IMR-90 (cell line): ENCODE results near the gene SGMS1. TPM values are rescaled to one million over a fixed set of nuclear protein-coding genes. Genes with fewer than 3 reads are reported as not detected.
"Not testable (repeated sequence)": the region's sequence is repeated elsewhere in the genome, so short reads cannot be mapped to it uniquely, and the experiment has no call there.

Experiments used
- ATAC-seq: fragments of 200-7000 bp; cut with Tn5 transposase; 2 replicates; pipeline ENCODE4 v1.9.1; 2020; ENCODE audit warnings: low read depth, mild to moderate bottlenecking, moderate library complexity
- BruUV-seq: library from RNA; stranded (reverse); fragments of 400-500 nt; replicated peaks from 2 replicates; lab custom pipeline; 2021; lab: Mats Ljungman, UMichigan
- CTCF ChIA-PET: fragments of 300-600 bp; formaldehyde crosslinking; extraction: SDS; loops from one replicate; lab custom pipeline; 2021; ENCODE audit warnings: antibody characterized with exemption; lab: Yijun Ruan, JAX
- POLR2A ChIA-PET: fragments of 300-600 bp; sonication (Branson Sonifier 250); formaldehyde crosslinking; loops from one replicate; lab custom pipeline; 2022; ENCODE audit warnings: antibody characterized with exemption; ENCODE audit not compliant: unreplicated experiment; lab: Charles Lee
- DNase-seq: peaks from one replicate; pipeline ENCODE4 v3.0.0; 2013
- H2AFZ ChIP-seq: replicated peaks from 2 replicates; pipeline ENCODE3; 2013; ENCODE audit warnings: low read length, mild to moderate bottlenecking; ENCODE audit not compliant: poor library complexity
- H2AK5ac ChIP-seq: 2 replicates; pipeline ENCODE4 v1.6.1; 2013; ENCODE audit warnings: low read depth, low read length, inconsistent platforms
- H2AK9ac ChIP-seq: replicated peaks from 2 replicates; pipeline ENCODE3; 2013; ENCODE audit warnings: mild to moderate bottlenecking, low read depth, low read length, moderate library complexity; ENCODE audit not compliant: poor library complexity
- H2BK120ac ChIP-seq: 2 replicates; pipeline ENCODE4 v1.6.1; 2013; ENCODE audit warnings: low read depth, low read length, inconsistent platforms
- H2BK15ac ChIP-seq: 3 replicates; pipeline ENCODE4 v1.6.1; 2013; ENCODE audit warnings: low read depth, low read length, inconsistent platforms
- H2BK20ac ChIP-seq: 2 replicates; pipeline ENCODE4 v1.6.1; 2013; ENCODE audit warnings: low read depth, mild to moderate bottlenecking, inconsistent platforms, low read length, moderate library complexity
- H2BK5ac ChIP-seq: 2 replicates; pipeline ENCODE4 v1.6.1; 2013; ENCODE audit warnings: mild to moderate bottlenecking, low read depth, low read length, inconsistent platforms; ENCODE audit not compliant: poor library complexity, severe bottlenecking
- H3K14ac ChIP-seq: replicated peaks from 2 replicates; pipeline ENCODE4 v1.6.1; 2013; ENCODE audit warnings: low read depth, low read length, inconsistent platforms
- H3K18ac ChIP-seq: 2 replicates; pipeline ENCODE4 v1.6.1; 2013; ENCODE audit warnings: low read depth, low read length, control low read depth
- H3K23ac ChIP-seq: 2 replicates; pipeline ENCODE4 v1.6.1; 2013; ENCODE audit warnings: low read depth, low read length, inconsistent platforms
- H3K27ac ChIP-seq: 2 replicates; pipeline ENCODE4 v1.5.1; 2013; ENCODE audit warnings: mild to moderate bottlenecking, control low read depth, low read length; ENCODE audit not compliant: insufficient read depth
- H3K27me3 ChIP-seq: 2 replicates; pipeline ENCODE4 v1.6.1; 2013; ENCODE audit warnings: low read length; ENCODE audit not compliant: control insufficient read depth, insufficient read depth
- H3K36me3 ChIP-seq: 2 replicates; pipeline ENCODE4 v1.6.1; 2013; ENCODE audit warnings: low read length, mixed read lengths; ENCODE audit not compliant: control insufficient read depth, insufficient read depth
- H3K4ac ChIP-seq: 2 replicates; pipeline ENCODE4 v1.6.1; 2013; ENCODE audit warnings: low read depth, low read length, inconsistent platforms
- H3K4me1 ChIP-seq: 2 replicates; pipeline ENCODE4 v1.6.1; 2013; ENCODE audit warnings: low read length, mixed read lengths; ENCODE audit not compliant: control insufficient read depth, insufficient read depth
- H3K4me2 ChIP-seq: 2 replicates; pipeline ENCODE4 v1.6.1; 2013; ENCODE audit warnings: low read depth, mild to moderate bottlenecking, control low read depth, low read length, moderate library complexity
- H3K4me3 ChIP-seq: 2 replicates; pipeline ENCODE4 v1.5.1; 2013; ENCODE audit warnings: low read depth, mild to moderate bottlenecking, control low read depth, low read length, moderate library complexity; ENCODE audit not compliant: insufficient read depth
- H3K56ac ChIP-seq: 2 replicates; pipeline ENCODE4 v1.6.1; 2013; ENCODE audit warnings: low read length, inconsistent platforms; ENCODE audit not compliant: insufficient read depth; ENCODE audit errors: extremely low read depth
- H3K79me1 ChIP-seq, 2 experiments: 2 replicates each; pipeline ENCODE4 v1.6.1; 2013; ENCODE audit warnings: low read length in 2 of 2, inconsistent platforms in 1 of 2, low read depth in 1 of 2
- H3K9ac ChIP-seq: 2 replicates; pipeline ENCODE4 v1.6.1; 2013; ENCODE audit warnings: low read depth, low read length, control low read depth
- H3K9me1 ChIP-seq: 2 replicates; pipeline ENCODE4 v1.6.1; 2013; ENCODE audit warnings: low read length, inconsistent platforms; ENCODE audit not compliant: insufficient read depth
- H3K9me3 ChIP-seq: 2 replicates; pipeline ENCODE4 v1.6.1; 2013; ENCODE audit warnings: low read length; ENCODE audit not compliant: control insufficient read depth, insufficient read depth
- H4K20me1 ChIP-seq: 2 replicates; pipeline ENCODE4 v1.6.1; 2013; ENCODE audit warnings: low read length, inconsistent platforms; ENCODE audit not compliant: insufficient read depth
- H4K5ac ChIP-seq: 2 replicates; pipeline ENCODE4 v1.6.1; 2013; ENCODE audit warnings: mild to moderate bottlenecking, low read depth, low read length, control low read depth
- H4K8ac ChIP-seq, 2 experiments: 2 replicates each; pipeline ENCODE4 v1.6.1; 2013; ENCODE audit warnings: low read depth in 2 of 2, low read length in 2 of 2, control low read depth in 1 of 2, inconsistent platforms in 1 of 2
- H4K91ac ChIP-seq: 2 replicates; pipeline ENCODE4 v1.6.1; 2013; ENCODE audit warnings: low read depth, low read length, inconsistent platforms; ENCODE audit not compliant: insufficient read depth
- WGBS, 2 experiments: methylation state at CpG; one replicate each; pipeline versions ENCODE4 v1.1.5 to v1.1.7; 2013; ENCODE audit warnings: missing lambda C conversion rate in 2 of 2; ENCODE audit not compliant: insufficient read length in 1 of 2; ENCODE audit errors: extremely low coverage in 2 of 2; 5-methylcytosine and 5-hydroxymethylcytosine counted together
- dilution Hi-C: fragments of 300-500 bp; cut with HindIII; formaldehyde crosslinking; loops from one replicate; pipeline ENCODE4 v1.14.3; 2018; ENCODE audit warnings: low sequenced_read_pairs; ENCODE audit not compliant: unreplicated experiment
- in situ Hi-C: fragments of 300-500 bp; cut with MboI; formaldehyde crosslinking; loops from 3 replicates; pipeline ENCODE4 v1.14.3; 2019; ENCODE audit warnings: low sequenced_read_pairs, inconsistent platforms, mixed read lengths
- intact Hi-C: fragments of 100-400 bp; cut with micrococcal nuclease; formaldehyde crosslinking; loops from 2 replicates; pipeline ENCODE4 v1.10.0; 2022
- polyA plus RNA-seq, 3 experiments: library from polyadenylated mRNA; depleted of rRNA; stranded (reverse); fragments of >200 nt; gene quantifications; 2 replicates each; pipeline ENCODE4 v1.2.3, GENCODE V29; 2012; ENCODE audit warnings: low replicate concordance in 1 of 3
- total RNA-seq: library from RNA; depleted of rRNA; stranded (reverse); fragments of >200 nt; gene quantifications from 2 replicates; pipeline ENCODE4 v1.2.3, GENCODE V29; 2012

SGMS1 gene
- total and polyA plus RNA-seq, 2 of the 4 experiments (the other 2 are of a cell fraction) = 9.8 to 30.8 TPM

DNA sequence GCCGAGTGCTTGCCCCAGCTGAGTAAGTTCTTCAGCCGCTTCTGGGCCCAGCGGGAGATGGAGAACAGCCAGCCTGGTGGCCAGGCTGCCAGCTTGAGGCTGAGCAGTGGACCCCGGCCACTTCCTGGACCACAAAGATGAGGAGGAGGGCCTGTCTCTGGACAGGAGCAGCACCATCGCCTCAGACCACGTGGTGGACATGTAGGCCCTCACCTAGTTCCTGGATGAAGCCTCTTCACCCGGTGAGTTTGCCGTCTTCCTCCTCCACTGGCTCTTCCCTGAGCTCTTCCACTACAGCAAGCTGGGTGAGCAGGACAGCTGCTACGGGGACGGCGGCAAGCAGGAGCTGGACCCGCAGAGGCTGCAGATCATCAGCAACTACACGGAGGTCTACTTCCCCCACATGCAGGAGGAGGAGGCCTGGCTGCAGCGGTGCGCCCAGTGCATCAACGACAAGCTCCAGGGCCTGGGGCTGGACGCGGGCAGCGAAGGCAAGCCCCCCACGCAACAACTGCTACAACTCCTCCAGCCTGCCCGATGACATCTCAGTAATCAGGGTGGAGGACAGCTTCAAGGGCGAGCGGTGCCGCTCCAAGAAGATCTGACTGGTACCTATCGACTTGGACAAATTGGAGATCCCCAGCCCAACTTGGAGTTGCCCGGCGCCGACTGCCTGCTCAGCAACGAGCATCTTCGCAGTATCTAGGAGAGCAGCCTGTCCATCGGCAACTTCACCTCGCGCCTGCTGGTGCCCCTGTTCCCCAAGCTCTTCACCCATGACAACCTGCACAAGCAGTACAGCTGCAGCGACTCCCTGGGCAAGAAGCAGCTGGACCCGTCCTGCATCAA is 35.5 kb upstream of the SGMS1 start:
- H4K20me1 ChIP-seq, H3K36me3 ChIP-seq, H3K9me1 ChIP-seq, POLR2A ChIA-PET, H3K27ac ChIP-seq, H3K23ac ChIP-seq, H2BK20ac ChIP-seq, H3K9ac ChIP-seq, intact Hi-C loops, dilution Hi-C loops, H3K79me1 ChIP-seq, H3K4me1 ChIP-seq, H3K56ac ChIP-seq, H2BK15ac ChIP-seq, DNase-seq, H2AK9ac ChIP-seq, H4K91ac ChIP-seq, H2BK5ac ChIP-seq, H2AFZ ChIP-seq, ATAC-seq, in situ Hi-C loops, H3K27me3 ChIP-seq, H3K9me3 ChIP-seq, BruUV-seq, H3K18ac ChIP-seq: not testable (repeated sequence)
- 0 out of 2 replicates have a peak overlapping the region, but pooled peaks have one; percentile 89 for H3K14ac ChIP-seq
- 0 out of 2 replicates have a peak overlapping the region, but pooled peaks have one; percentile 56 for H2AK5ac ChIP-seq
- CTCF ChIA-PET = interaction anchor here (0.6 kb wide), 1 partner anchor 278 kb away, joined by 6 read pairs; no protein-coding TSS in a partner anchor
- peak overlapping the region; percentile 98 to 100 for H4K8ac ChIP-seq
- H4K5ac ChIP-seq = peak overlapping the region; percentile 40
- peak overlapping the region; percentile 54 for H3K4me2 ChIP-seq
- 0 out of 2 replicates have a peak overlapping the region, but pooled peaks have one; percentile 68 for H2BK120ac ChIP-seq
- H3K4me3 ChIP-seq = peak overlapping the region; percentile 56; the same call in 1 of the 2 replicates
- WGBS, 2 experiments = 93% methylated on average over 6 of the region's 35 CpGs; no CpG with 5 or more reads in 1 of the 2 experiments
- H3K4ac ChIP-seq = peak overlapping the region; percentile 90; the same call in 1 of the 2 replicates
